Measurements from ENCODE around the gene SCYL2.
"Not testable (repeated sequence)": the region's sequence is repeated elsewhere in the genome, so short reads cannot be mapped to it uniquely, and the experiment has no call there.

SCYL2 gene

DNA sequence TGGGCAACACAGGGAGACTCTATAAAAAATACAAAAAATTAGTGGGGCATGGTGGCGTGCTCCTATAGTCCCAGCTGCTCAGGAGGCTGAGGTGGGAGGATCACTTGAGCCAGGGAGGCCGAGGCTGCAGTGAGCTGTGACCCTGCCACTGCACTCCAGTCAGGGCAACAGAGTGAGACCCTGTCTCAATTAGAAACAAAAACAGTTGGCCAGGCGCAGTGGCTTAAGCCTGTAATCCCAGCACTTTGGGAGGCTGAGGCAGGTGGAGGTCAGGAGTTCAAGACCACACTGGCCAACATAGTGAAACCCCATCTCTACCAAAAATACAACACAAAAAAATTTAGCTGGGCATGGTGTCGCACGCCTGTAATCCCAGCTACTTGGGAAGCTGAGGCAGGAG is 1.9 kb upstream of the SCYL2 start:
- not testable (repeated sequence) for DNase-seq

DNA sequence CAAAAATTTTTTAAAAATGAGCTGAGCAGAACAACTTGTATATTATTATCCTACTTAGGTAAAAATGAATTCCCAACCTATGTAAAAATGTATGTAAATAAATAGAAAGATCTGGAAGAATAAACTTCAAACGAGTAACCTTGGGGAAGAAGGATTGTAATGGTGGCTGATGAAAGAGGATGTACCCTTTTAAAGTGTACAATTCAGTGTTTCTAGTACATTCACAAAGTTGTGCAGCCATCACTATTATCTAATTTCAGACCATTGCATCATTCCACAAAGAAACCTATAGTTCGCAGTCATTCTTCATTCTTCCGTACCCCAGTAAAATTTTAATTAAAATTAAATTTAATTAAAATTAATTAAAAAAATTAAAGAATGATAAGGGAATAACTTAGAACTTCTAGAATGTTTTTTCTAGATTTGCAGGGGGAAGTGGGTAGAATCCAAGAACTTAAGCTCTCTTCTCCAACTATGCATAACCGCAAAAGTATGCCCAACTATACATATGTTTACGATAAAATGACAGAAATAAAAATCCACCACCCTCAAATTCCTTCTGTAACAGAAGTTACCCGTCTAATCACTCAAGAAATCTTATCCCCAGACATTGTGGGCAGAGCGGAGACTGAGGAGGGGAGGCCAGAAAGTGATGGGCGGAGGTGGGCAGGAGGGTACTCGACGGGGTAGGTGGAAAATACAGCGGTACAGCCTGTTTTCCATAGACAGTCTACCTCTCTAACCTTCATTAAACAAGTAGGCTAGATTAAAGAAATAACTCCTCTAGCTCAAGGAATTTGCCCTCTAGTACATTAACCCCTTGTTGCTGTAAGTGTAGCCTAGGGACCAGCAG is 1.0 kb upstream of the SCYL2 start:
- no peak for DNase-seq

DNA sequence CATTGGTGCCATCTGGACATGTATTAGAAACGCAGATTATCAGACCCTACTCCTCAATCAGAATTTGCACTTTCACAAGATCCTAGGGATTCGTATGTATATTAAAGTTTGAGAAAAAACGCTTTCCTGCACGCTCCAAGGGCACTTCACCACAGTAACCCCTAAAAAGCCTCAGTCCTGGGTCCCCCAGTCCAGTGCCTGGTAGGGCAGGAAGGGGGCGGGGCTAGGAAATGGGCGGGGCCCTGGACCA is 467 bp upstream of the SCYL2 start:
- DNase-seq = peak in 4 of 5 donors; percentile 85 to 94 (median 88)

DNA sequence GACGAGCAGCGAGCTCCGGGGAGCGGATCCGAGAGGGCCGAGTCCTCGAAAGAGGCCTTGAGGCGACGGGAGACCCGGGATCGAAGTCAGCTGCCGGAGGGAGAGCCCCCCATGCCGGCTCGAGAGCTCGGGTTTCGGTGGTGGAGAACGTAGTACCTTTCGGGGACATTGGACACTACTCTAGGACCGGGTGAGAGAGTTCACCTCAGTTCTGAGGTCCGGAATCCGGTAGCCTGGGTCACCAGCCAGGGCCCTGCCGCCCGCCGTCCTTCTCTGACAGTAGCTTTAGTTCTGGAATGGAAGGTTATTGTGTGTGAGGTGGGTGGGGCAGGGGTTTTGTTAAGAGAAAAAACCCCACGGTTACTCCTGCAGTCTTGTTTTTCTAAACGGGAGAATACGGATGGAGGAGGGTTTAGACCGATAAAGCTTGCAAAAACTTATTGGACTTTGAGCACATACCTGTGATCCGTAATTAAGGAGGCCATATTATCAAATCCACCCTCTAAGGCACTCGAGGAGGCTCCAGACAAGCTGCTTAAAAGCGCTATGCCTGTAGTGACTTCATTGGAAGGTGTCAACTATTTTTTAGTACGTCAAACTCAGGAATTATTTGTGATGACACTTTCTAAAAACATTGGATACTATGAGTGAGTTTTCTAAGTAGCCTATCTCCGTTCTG is 765 bp downstream of the SCYL2 start:
- peak in 2 of 5 donors; percentile 15 to 20 for DNase-seq

DNA sequence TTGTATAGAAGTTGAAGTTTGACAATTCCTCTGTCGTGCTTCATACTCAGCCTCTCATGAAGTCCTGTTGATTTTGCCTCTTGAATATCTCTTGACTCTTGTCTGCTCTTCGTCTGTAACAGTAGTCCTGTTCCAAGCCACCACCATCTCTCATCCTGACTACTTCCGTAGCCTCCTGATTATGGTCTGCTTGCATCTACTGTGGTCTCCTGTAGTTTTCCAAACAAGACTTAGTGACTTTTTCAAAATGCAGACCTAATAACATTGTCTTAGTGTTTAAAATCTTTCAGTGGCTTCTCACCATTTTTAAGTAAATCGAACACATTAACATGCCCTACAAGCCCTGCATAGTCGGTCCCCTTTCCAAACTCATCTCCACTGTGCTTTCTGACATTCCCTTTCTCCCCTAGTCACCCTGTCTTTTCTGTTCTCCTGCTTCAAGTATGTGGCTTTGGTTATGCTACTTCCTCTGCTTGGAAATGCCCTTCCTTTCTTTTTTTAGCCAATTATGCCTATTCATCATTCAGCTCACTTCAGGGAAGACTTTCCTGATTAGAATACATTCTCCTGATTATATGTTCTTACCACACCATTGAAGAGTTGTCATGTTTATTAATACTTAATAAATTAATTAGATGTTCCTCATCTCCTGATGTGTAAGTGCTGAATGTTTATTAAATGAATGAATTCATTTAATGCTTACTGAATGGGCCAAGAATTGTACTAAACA is 2.0 kb downstream of the SCYL2 start:
- no peak for DNase-seq

DNA sequence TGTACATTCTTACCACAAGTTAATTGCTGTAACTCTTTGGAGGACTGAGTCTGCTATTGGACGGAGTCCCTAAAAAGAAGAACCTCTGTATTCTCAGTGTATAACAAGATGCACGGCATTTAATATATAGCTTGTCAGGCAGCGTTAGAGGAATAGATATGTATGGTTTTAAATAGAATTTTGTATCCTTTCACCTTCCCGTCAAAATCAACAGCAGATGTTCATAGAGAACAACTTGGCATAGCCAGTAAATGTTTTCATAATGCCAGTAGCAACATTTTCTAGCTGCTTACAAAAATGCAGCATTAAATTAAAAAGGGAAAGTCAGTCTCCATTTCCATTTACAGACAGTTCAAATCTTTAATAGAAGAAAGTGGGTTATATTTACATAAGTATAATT is 6.8 kb downstream of the SCYL2 start:
- DNase-seq = no peak

DNA sequence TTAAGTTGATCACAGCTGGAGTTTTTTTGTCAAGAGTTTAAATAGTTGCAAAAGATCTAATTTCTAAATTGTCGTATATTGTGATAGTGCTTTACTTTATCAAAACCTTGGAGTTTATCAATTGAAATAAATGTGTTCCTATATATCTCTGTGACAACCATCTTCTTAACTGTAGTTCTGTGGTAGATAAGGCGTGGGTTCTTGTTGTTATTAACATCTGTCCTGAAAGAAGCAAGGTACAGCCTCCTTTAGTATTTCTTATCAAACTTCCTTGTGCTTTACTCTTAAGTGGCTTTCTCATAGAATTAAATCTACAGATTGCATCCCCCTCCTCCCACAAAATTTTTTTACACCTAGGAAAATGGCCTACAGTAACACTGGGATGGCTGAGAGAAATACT is 7.3 kb downstream of the SCYL2 start:
- DNase-seq = no peak

DNA sequence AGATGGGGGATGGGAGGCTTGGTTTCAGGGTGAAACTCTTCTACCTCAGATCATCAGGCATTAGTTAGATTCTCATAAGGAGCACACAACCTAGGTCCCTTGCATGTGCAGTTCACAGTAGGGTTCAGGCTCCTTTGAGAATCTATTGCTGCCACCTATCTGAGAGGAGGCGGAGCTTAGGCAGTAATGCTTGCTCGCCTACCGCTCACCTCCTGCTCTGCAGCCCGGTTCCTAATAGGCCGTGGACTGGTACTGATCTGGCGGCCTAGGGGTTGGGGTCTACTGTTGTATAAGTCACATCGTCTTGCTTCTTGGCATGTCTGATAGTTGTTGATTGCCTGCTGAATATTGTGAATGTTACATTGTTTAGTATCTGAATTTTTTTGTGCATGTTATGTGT is 12.2 kb downstream of the SCYL2 start:
- no peak for DNase-seq

DNA sequence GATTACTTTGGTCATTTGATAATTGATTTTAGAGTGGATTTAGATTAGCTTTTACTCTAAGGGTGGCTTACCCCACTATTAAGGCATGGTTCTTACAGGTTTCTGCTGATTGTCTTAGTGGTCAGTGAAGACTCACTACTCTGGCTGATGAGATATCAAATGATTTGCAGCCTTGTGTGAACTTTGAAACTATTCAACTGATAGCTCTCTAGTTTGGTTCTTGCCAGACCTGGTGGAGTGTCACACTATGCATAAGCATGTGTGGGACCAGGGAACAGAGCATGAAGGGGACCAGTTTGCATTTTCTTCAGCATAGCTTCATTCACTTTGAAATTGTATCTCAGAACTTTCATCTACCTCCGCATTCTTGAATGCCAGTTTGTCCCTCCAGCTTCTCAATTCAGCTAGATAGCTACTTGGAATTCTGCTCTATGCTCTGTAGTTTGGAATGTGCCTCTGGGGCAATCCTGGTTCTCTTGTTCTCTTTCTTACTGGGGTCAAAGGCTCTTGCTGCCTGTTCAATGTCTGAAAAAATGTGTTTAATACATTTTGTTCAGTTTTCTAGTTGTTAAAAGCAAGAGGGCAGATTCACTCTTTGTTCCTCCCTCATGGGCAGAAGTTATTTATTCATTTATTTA is 12.7 kb downstream of the SCYL2 start:
- no peak for DNase-seq

DNA sequence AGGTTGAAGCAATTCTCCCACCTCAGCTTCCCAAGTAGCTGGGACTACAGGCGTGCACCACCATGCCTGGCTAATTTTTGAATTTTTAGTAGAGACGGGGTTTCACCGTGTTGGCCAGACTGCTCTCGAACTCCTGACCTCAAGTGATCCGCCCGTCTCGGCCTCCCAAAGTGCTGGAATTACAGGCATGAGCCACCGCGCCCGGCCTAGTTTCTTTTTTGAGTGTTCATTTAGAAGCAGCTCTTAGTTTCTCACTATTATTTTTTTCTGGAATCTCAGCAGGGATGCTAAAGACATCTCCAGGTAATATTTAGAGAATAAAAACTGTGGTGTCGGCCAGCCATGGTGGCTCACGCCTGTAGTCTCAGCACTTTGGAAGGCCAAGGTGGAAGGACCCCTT is 17.6 kb downstream of the SCYL2 start:
- not testable (repeated sequence) for DNase-seq

DNA sequence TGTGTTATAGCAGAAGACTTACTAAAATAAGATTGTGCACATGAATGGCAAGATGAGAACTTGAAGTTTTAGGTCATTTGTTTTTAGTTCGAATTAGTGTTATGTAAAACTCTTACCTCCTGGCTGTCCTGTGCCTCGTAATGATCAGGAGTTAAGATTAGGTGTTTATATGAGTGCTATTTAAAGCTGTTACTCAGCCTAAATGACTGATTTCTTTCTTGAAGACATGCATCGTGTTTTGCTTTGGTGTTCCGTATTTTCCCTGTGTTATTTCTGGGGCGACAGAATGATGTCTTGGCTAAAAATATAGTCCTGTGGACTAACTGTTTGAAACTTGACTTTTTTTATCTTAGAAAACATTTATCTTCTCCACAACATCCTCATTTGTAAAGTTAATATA is 22.1 kb downstream of the SCYL2 start:
- no peak for DNase-seq

DNA sequence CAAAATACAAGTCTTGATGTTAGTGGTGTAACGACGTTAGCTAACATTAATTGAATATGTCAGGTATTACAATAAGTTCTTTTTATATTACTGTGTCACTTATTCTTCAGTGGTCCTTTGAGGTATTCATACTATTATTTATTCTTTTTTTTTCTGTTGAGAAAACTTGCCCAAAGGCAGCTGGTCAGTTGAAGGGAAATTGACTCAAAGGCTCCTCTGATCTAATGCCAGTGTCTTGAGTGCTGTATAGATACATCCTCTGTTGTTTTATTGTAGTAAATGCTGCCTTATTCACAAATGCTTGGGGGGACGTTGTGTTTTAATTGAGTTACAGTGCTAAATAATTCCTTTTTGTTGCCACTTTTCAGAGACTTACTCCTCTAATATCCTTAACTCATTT is 23.0 kb downstream of the SCYL2 start:
- DNase-seq = no peak

DNA sequence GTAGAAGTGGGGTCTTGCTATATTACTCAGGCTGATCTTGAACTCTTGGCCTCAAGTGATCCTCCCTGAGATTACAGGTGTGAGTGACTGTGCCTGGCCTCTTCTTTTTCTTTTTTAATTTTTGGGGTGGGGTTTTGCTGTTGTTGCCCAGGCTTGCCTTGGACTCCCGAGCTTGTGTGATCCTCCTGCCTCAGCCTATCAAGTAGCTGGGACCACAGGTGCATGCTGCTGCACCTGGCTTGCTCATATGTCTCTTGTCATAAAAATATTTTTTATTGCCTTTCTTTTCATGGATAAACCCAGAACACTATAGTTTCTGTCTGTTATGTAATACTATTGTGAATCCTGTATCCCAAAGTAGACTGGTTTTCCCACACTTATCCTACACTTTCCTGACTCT is 26.0 kb downstream of the SCYL2 start:
- no peak for DNase-seq

DNA sequence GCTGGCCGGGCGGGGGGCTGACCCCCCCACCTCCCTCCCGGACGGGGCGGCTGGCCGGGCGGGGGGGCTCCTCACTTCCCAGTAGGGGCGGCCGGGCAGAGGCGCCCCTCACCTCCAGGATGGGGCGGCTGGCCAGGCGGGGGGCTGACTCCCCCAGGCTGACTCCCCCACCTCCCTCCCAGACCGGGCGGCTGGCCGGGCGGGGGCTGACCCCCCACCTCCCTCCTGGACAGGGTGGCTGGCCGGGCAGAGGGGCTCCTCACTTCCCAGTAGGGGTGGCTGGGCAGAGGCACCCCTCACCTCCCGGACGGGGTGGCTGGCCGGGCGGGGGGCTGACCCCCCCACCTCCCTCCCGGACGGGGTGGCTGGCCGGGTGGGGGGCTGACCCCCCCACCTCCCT is 27.4 kb downstream of the SCYL2 start:
- not testable (repeated sequence) for DNase-seq

DNA sequence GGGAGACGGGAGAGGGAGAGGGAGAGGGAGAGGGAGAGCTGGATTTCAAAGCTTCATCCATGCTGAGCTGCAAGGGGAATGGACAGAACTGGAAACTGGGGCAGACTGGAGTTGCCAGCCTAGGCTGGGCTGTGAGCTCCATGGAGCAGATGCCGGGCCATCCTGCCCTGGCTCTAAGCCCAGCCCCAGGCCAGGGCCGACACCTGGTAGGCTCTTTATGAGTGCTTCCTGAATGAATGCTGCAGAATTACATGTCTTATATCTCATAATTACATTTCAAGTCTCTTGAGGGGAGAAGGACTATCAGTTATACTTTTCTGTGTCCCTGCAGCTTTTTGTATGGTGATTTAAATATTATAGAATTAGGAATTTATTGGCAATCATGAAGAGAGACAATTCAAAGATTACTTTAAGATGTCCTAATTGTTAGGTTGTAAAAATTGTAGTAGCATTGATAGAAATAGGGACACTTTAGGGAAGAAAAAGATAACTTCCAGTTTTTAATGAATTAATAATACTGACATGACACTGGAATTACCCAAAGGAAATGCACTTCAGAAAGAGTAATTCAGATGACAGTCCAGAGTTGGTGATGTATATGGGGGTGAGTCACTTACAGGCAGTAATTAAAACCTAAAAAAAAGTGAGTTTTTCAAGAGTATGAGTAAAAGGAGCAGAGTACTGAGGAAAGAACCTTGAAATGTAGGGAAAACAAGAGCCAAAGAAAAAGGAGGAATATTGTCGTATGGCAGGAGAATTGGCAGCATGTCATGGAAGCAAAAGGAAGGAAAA is 29.0 kb downstream of the SCYL2 start:
- DNase-seq = no peak

DNA sequence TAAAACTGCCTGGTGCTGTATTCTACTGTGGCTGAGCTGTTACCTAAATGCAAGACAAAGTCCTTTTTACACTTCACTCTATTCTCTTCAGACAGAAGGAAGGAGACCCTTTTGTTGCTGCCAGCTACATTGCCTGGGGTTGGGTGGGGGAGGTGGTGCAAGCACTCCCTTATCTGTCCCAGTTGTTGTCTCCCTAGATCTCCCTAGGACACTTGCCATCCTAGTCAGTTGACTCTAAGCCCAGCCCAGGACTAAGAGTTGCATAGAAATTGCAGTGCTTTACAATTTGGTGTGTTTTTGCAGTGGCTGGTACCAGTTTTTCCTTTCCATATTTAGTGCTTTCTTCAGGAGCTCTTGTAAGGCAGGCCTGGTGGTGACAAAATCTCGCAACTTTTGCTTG is 35.1 kb downstream of the SCYL2 start:
- no peak for DNase-seq

DNA sequence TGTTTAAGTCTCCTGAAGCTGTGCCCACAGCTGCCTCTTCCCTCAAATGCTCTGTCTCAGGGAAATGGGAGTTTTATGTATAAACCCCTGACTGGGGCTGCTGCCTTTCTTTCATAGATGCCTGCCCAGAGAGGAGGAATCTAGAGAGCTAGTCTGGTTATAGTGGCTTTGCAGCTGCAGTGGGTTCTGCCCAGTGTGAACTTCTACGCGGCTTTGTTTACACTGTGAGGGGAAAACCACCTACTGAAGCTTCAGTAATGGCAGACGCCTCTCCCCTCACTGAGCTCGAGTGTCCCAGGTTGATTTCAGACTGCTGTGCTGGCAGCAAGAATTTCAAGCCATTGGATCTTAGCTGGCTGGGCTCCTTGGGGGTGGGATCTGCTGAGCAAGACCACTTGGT is 36.9 kb downstream of the SCYL2 start:
- no peak for DNase-seq

DNA sequence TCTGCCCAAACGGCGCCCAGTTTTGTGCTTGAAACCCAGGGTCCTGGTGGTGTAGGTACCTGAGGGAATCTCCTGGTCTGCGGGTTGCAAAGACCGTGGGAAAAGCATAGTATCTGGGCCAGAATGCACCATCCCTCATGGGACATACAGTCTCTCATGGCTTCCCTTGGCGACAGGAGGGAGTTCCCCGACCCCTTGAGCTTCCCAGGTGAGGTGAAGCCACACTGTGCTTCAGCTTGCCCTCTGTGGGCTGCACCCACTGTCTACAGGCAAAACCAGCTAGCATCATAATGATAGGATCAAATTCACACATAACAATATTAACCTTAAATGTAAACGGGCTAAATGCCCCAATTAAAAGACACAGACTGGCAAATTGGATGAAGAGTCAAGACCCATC is 37.4 kb downstream of the SCYL2 start:
- not testable (repeated sequence) for DNase-seq

DNA sequence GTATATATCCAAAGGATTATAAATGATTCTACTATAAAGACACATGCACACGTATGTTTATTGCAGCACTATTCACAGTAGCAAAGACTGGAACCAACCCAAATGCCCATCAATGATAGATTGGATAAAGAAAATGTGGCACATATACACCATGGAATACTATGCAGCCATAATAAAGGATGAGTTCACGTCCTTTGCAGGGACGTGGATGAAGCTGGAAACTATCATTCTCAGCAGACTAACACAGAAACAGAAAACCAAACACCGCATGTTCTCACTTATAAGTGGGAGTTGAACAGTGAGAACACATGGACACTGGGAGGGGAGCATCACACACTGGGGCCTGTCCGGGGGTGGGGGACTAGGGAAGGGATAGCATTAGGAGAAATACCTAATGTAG is 41.2 kb downstream of the SCYL2 start:
- DNase-seq = not testable (repeated sequence)

DNA sequence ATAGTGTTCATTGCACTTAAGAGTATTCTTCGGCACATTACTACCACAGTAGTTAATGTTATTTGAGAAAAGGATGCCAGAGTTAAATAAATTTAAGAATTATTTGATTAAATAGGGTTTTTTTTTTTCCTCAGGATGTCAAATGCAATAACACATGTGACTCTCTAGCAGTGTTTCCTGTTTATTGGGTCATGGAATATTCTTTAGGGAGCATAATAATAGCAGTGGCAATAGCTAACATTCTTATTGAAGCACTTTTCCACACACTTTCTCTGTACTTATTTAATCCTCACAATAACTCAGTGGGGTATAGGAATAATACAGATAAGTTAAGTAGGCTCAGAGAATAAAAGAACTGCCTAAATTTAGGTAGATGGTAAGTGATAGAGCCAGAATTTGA is 44.3 kb downstream of the SCYL2 start:
- no peak for DNase-seq

DNA sequence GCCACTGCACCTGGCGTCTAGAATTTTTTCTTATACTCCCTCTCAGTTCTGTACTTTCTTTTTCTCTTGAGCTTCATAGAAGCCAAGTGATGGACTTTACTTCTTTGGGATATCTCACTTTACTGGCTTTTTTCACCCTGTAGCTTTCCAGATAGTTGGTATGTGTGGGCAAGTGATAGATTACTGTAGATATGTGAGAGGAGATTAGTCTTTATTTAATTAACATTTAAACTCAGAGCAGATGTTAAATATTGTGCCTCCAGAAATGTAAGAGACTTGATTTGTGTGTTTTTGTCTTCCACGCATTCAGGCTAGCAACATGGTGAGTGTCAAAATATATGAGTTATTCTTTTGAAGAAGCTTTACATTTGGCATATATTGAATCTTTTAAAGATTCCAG is 50.4 kb downstream of the SCYL2 start:
- DNase-seq = no peak

DNA sequence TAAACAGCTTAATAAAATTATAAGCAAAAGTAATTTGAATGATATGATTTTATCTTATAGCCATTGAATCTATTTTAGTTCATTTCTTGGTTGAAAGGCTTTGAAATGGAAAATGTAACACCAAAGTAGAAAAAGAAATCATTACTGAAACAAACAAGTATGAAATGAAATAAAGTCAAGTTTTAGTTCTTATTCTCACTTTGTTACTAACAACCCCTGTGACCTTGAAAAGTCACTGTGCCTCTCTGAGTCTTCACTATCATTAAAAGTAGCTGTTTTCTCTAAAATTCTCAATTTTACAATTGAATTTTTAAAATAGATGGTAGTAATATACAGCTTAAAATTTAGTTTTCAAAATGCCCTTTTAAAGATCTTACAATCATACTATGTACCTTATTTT is 57.5 kb downstream of the SCYL2 start:
- DNase-seq = no peak

DNA sequence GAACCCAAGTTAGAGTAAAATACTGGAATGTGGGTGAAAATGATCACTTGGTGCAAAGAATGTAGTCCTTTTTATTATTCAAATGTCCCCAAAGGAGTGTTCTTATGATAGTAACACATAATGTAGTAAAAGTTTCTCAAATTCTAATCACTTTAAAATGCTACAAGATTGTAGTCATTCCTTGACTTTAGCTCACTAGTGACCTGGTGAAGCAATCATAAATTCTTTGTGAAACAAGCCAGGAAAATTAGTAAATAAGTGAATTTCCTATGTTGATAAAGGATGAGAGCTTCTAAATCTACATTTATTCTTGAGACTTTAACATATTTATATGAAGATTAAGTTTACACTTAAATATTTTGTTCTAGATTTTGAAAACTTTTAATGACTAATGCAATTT is 59.2 kb downstream of the SCYL2 start:
- DNase-seq = no peak

All from T-helper 1 cell (primary cell).